ENCODE data around the gene TAGLN3. TPM values are rescaled to one million over a fixed set of nuclear protein-coding genes. Genes with fewer than 3 reads are reported as not detected.

The TAGLN3 gene
- polyA plus RNA-seq, 1 of the 3 experiments (the other 2 are of a cell fraction), result 19.6 TPM

GRCh38 chr3:112034436-112034835, 35.7 kb downstream of the TAGLN3 start, which contains the start of gene TMPRSS7:
TSS of gene TMPRSS7 (plus strand) at chr3:112034736. CDS start at chr3:112034846, 110 bp downstream.
- CTCF ChIA-PET, result interaction anchor here (1.2 kb wide), 1 partner anchor 9 kb away, joined by 6 read pairs; no protein-coding TSS in a partner anchor
- H3K27me3 ChIP-seq (ENCODE audit: insufficient read depth), result no peaks in the 10 kb centered on the region
- H4K20me1 ChIP-seq (ENCODE audit: insufficient read depth), result no peaks in the 10 kb centered on the region
- no peaks in the 10 kb centered on the region for H3K79me2 ChIP-seq (ENCODE audit: insufficient read depth)
- no peaks in the 10 kb centered on the region for H3K9me2 ChIP-seq
- WGBS (ENCODE audit: low lambda C conversion rate), result 98% methylated on average over 4 of the region's 4 CpGs
- no peaks in the 10 kb centered on the region; a peak in 1 of 4 replicates for H3K4me1 ChIP-seq (ENCODE audit: control insufficient read depth in 1 of 2, insufficient read depth in 2 of 2, low read depth in 1 of 2, low read length in 1 of 2)
- no peaks in the 10 kb centered on the region for H3K36me3 ChIP-seq (replicated peaks in 1 of 2; ENCODE audit: control insufficient read depth in 1 of 2, insufficient read depth in 2 of 2, low read length in 1 of 2)
- H3K27ac ChIP-seq (ENCODE audit: low read depth in 2 of 2, low read length in 1 of 2), result no peak within 1 kb of the TSS
- H3K9me3 ChIP-seq, result no peaks in the 10 kb centered on the region
- no peak within 1 kb of the TSS for H3K9ac ChIP-seq
- H2AFZ ChIP-seq (ENCODE audit: low read depth), result no peak within 1 kb of the TSS
- DNase-seq, result no peak
- H3K4me2 ChIP-seq, result no peak within 1 kb of the TSS
- POLR2A ChIA-PET, result interaction anchor here (0.9 kb wide), 1 partner anchor 36 kb away, joined by 3 read pairs; the partner anchor contains the start of gene TAGLN3
- TF ChIP-seq REST (IDR thresholded peaks at IDR 0.05; ENCODE audit: low read depth, low read length), result no peak
- no peak for TF ChIP-seq TCF12 (IDR thresholded peaks at IDR 0.05)
- no peak within 1 kb of the TSS for H3K4me3 ChIP-seq (ENCODE audit: low read depth in 2 of 2, low read length in 1 of 2)
- H3F3A ChIP-seq (replicated peaks; ENCODE audit: insufficient read depth), result no peaks in the 10 kb centered on the region

- WGBS (ENCODE audit: low lambda C conversion rate), result 77% methylated on average over 3 of the region's 3 CpGs
- POLR2A ChIA-PET, result no interaction called here
- Histone ChIP-seq H2AFZ (ENCODE audit: low read depth) (no peak overlapping the region), H3K9me2 (no peaks in the 10 kb centered on the region), H3K4me2 (no peak overlapping the region), H3K9ac (no peak overlapping the region), H3K4me1 (ENCODE audit: control insufficient read depth in 1 of 2, insufficient read depth in 2 of 2, low read depth in 1 of 2, low read length in 1 of 2) (no peaks in the 10 kb centered on the region; a peak in 1 of 4 replicates), H3K4me3 (ENCODE audit: low read depth in 2 of 2, low read length in 1 of 2) (no peak overlapping the region), H3K36me3 (replicated peaks in 1 of 2; ENCODE audit: control insufficient read depth in 1 of 2, insufficient read depth in 2 of 2, low read length in 1 of 2) (no peaks in the 10 kb centered on the region), H3K27me3 (ENCODE audit: insufficient read depth) (no peaks in the 10 kb centered on the region), H3K27ac (ENCODE audit: low read depth in 2 of 2, low read length in 1 of 2) (no peak overlapping the region), H3K9me3 (no peaks in the 10 kb centered on the region), H3F3A (replicated peaks; ENCODE audit: insufficient read depth) (no peaks in the 10 kb centered on the region), H4K20me1 (ENCODE audit: insufficient read depth) (no peaks in the 10 kb centered on the region), H3K79me2 (ENCODE audit: insufficient read depth) (no peaks in the 10 kb centered on the region)
- CTCF ChIA-PET, result interaction anchor here (1.2 to 1.7 kb wide), 2 partner anchors 8 to 22 kb away, joined by 6 to 8 read pairs; no protein-coding TSS in a partner anchor
- DNase-seq, result no peak
- TF ChIP-seq RAD21 (IDR thresholded peaks at IDR 0.05; ENCODE audit: low read length) (no peak), FOXJ3 (CRISPR knock-in tag; IDR thresholded peaks at IDR 0.05) (no peak), RFX5 (IDR thresholded peaks at IDR 0.05; ENCODE audit: low read length) (no peak), SMC3 (IDR thresholded peaks at IDR 0.05; ENCODE audit: low read depth, low read length) (no peak), POLR2AphosphoS5 (IDR thresholded peaks at IDR 0.05; ENCODE audit: low read depth, low read length) (no peak), REST (IDR thresholded peaks at IDR 0.05; ENCODE audit: low read depth, low read length) (no peak), EP300 (IDR thresholded peaks at IDR 0.05; ENCODE audit: borderline replicate concordance in 1 of 2, low read depth in 1 of 2, low read length in 1 of 2) (no peak), RXRA (IDR thresholded peaks at IDR 0.05; ENCODE audit: borderline replicate concordance, low read depth) (no peak), CHD2 (IDR thresholded peaks at IDR 0.05; ENCODE audit: low read length, partially characterized antibody) (no peak), TAF1 (IDR thresholded peaks at IDR 0.05; ENCODE audit: borderline replicate concordance, low read depth, low read length) (no peak), RCOR1 (IDR thresholded peaks at IDR 0.05; ENCODE audit: low read length) (no peak), GABPA (IDR thresholded peaks at IDR 0.05; ENCODE audit: low read depth) (no peak), TEAD4 (IDR thresholded peaks at IDR 0.05; ENCODE audit: borderline replicate concordance, insufficient read depth) (no peak), MAX (IDR thresholded peaks at IDR 0.05; ENCODE audit: low read depth) (no peak), ELF1 (IDR thresholded peaks at IDR 0.05) (no peak), SIN3A (IDR thresholded peaks at IDR 0.05; ENCODE audit: borderline replicate concordance, low read depth, low read length) (no peak), IRF3 (IDR thresholded peaks at IDR 0.05; ENCODE audit: low read depth, low read length) (no peak)
Measured at GRCh38 chr3:112035241-112035640, 36.5 kb downstream of the TAGLN3 start.

Measured in SK-N-SH (cell line).